Mesothelial cell of epicardium (in vitro differentiated cells): Measurements from ENCODE around the gene CLIC6. TPM values are rescaled to one million over a fixed set of nuclear protein-coding genes. Genes with fewer than 3 reads are reported as not detected.

Experiments used
- DNase-seq, 2 experiments: peaks; one replicate each; pipeline ENCODE4 v3.0.0; 2021; ENCODE audit warnings: low spot score in 2 of 2; ENCODE audit not compliant: unreplicated experiment in 2 of 2
- H3K27ac Mint-ChIP-seq: 2 replicates; pipeline ENCODE4 v1.8.0; 2021; ENCODE audit warnings: mixed read lengths
- H3K27me3 Mint-ChIP-seq: 2 replicates; pipeline ENCODE4 v1.8.0; 2021; ENCODE audit warnings: low read depth, mixed read lengths
- H3K36me3 Mint-ChIP-seq: 2 replicates; pipeline ENCODE4 v1.8.0; 2021; ENCODE audit warnings: mixed read lengths
- H3K4me1 Mint-ChIP-seq: 2 replicates; pipeline ENCODE4 v1.8.0; 2021; ENCODE audit warnings: mixed read lengths
- H3K4me3 Mint-ChIP-seq: 2 replicates; pipeline ENCODE4 v1.8.0; 2021; ENCODE audit warnings: mild to moderate bottlenecking, moderate library complexity, mixed read lengths
- H3K9me3 Mint-ChIP-seq: 2 replicates; pipeline ENCODE4 v1.8.0; 2021; ENCODE audit warnings: mixed read lengths
- CTCF ChIP-seq: fragments of 200-600 bp; sonication (generic); IDR thresholded peaks from one replicate; pipeline ENCODE4 v1.5.0; 2021; ENCODE audit warnings: antibody characterized with exemption; ENCODE audit not compliant: unreplicated experiment
- total RNA-seq: library from RNA; stranded (reverse); gene quantifications from 3 replicates; pipeline ENCODE4 v1.2.1, GENCODE V29; 2021

The CLIC6 gene
- total RNA-seq: 1.4 to 1.7 TPM (median 1.5 TPM) in 3 replicates

- Mint-ChIP-seq H3K4me1 (peaks cover 9% of the 10 kb centered on the region), H3K27ac (no peak within 1 kb of the TSS), H3K27me3 (peaks cover 90% of the 10 kb centered on the region), H3K36me3 (no peaks in the 10 kb centered on the region), H3K9me3 (no peaks in the 10 kb centered on the region), H3K4me3 (peak within 1 kb of the TSS; percentile 60)
- no peak for TF ChIP-seq CTCF
- no peak for DNase-seq
Observed at GRCh38 chr21:34668803-34669148, at the start of gene CLIC6. CLIC6 (plus strand) TSS chr21:34668994; CDS start chr21:34669389, 395 bp downstream.

- Mint-ChIP-seq H3K9me3 (no peaks in the 10 kb centered on the region), H3K36me3 (no peaks in the 10 kb centered on the region), H3K4me3 (no peak overlapping the region), H3K27ac (no peak overlapping the region), H3K27me3 (peaks cover 69% of the 10 kb centered on the region), H3K4me1 (peaks cover 2% of the 10 kb centered on the region)
- TF ChIP-seq CTCF: no peak
- no peak for DNase-seq
Observed at GRCh38 chr21:34619841-34620665, 48.7 kb upstream of the CLIC6 start.

GRCh38 chr21:34621434-34622350, 47.1 kb upstream of the CLIC6 start:
- no peak for DNase-seq
- H3K4me1 Mint-ChIP-seq: no peaks in the 10 kb centered on the region
- H3K9me3 Mint-ChIP-seq: no peaks in the 10 kb centered on the region
- peaks cover 73% of the 10 kb centered on the region for H3K27me3 Mint-ChIP-seq
- no peaks in the 10 kb centered on the region for H3K36me3 Mint-ChIP-seq
- no peak overlapping the region for H3K27ac Mint-ChIP-seq
- H3K4me3 Mint-ChIP-seq: no peak overlapping the region
- TF ChIP-seq CTCF: no peak

DNA sequence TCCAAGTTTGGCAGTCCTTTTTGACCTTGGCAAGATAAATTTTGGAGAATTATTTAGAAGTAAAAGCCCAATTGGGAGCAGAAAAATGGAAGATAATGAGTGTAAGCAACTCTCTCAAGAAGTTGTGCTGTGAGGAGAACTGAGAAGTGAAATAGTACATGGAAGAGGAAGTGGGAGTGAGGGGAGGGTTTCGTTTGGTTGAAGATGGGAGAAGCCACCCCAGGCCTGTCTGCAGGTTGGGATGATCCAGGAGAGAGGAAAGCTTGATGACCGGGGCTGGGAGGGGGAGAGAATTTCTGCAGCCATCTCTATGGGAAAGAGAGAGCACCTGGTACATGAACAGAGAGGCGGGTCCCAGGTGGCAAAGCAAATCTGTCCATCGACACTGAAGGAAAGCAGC, 45.3 kb upstream of the CLIC6 start:
- Mint-ChIP-seq H3K27ac (no peak overlapping the region), H3K9me3 (no peaks in the 10 kb centered on the region), H3K36me3 (no peaks in the 10 kb centered on the region), H3K27me3 (peaks cover 64% of the 10 kb centered on the region), H3K4me1 (no peaks in the 10 kb centered on the region), H3K4me3 (no peak overlapping the region)
- no peak for DNase-seq
- TF ChIP-seq CTCF: no peak

- TF ChIP-seq CTCF: no peak
- no peaks in the 10 kb centered on the region for H3K9me3 Mint-ChIP-seq
- no peaks in the 10 kb centered on the region for H3K36me3 Mint-ChIP-seq
- peaks cover 55% of the 10 kb centered on the region for H3K27me3 Mint-ChIP-seq
- H3K27ac Mint-ChIP-seq: no peak overlapping the region
- no peak for DNase-seq
- no peaks in the 10 kb centered on the region for H3K4me1 Mint-ChIP-seq
- no peak overlapping the region for H3K4me3 Mint-ChIP-seq
Observed at GRCh38 chr21:34625030-34625593, 43.7 kb upstream of the CLIC6 start.
